Stimulated activated CD8-positive, alpha-beta memory T cell treated with anti-CD3 and anti-CD28 coated beads, Interleukin-15, amount 100 ng/mL, for 48 hours (primary cell): ENCODE measurements around the gene KLF6.

Experiments
- DNase-seq, 2 donors: peaks; one replicate each; pipeline ENCODE4 v3.0.0-alpha.2; 2020; ENCODE audit warnings: low read depth in 2 of 2

KLF6 gene

DNA sequence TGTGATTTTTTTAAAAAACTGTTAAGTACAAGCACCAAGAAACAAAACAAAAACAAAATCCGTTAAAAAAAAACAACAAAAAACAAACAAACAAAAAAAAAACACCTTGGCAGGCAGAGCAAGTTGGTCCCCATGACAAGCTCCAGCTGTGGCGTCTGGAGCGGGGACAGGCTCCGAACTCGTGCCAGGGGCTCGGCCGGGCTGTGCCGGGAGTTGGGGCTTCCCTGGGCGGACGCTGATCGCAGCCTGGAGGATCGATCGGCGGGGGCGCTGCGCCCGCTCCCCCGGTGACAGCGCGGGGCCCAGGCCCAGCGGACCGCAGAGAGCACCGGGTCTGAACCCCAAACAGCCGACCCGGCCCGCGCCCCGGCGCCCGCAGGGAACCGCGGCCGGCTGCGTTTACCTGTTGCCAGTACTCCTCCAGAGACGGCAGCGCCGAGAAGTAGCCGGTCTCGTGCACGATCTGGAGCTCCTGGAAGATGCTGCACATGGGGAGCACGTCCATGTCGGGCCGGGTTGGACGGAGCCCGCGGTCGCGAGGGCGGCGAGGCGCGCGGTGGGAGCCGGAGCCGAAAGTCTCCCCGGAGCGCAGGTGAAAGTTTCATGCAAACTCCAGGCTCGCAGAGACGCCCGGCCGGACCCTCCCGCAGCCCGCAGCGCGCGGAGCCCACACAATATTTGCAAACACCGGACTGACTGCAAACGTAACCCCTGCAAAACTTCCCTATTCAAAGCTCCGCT is at the start of gene KLF6:
Gene KLF6, minus strand, starts transcription at position 700 of the 741 bp plus-strand sequence. Its CDS starts 195 bp downstream, at position 505.
- DNase-seq: no peak

DNA sequence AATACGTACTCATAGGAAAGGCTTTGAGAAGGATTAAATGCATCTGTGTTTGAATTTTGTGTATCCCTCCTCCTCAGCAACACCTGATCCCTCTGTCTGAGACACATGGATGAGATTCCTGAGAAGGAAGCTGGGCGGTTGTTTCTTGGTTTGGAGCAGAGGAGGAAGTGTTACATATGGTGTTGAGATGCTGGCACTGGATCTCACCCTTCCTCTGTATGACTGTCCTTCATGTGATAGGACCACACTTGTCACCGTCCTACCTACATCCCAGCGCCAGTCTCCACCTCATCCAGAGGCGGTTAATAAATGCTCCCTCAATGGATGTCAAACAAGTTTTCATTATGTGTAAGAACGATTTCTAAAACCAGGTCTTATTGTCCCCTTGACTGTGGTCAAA is 49.4 kb upstream of the KLF6 start:
- no peak for DNase-seq

DNA sequence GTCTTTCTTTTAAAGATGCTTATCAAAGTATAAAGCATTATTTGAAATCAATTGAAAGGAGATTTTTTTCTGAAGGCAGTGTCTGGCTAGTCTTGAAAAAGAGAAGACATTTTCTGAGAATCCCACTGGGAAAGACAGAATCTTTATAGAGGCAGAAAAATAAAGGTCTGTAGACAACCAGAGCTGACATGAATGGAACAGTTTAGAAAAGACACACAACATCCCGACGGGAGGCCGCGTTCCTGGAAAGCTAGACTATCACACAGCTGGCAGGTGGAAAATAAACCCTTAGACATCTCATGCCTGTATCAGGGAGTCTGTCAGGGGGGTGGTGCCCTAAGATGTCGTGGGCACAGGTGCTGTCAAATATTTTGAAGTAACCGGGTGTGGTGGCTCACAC is 48.0 kb upstream of the KLF6 start:
- DNase-seq: no peak

DNA sequence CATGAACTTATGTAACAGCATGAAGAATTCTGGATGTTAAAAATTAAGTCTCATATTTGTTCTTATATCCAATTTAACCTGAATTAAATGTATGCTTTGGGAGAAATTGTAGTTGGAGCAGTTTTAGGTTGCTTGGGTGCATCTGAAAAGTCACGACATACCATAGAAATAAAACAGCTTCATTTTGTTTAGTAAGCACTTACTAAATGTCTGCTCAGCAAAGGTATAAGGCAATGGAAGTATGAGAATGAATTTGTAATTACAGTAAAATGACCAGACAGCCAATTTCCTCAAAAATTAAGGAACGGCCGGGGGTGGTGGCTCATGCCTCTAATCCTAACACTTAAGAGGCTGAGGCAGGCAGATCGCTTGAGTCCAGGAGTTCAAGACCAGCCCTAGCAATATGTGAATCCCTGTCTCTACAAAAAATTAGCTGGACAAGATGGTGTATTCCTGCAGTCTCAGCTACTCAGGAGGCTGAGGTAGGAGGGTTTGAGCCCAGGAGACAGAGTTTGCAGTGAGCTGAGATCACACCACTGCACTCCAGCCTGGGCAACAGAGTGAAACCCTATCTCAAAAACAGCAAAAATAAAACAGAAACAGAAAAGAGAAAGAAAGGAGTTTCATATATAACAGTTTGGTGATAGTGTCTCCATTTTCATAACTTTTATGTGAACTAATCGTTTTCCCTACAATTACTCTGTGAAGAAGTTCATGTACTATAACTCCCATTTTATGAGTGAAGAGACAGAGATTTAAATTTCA is 47.2 kb upstream of the KLF6 start:
- DNase-seq: no peak

DNA sequence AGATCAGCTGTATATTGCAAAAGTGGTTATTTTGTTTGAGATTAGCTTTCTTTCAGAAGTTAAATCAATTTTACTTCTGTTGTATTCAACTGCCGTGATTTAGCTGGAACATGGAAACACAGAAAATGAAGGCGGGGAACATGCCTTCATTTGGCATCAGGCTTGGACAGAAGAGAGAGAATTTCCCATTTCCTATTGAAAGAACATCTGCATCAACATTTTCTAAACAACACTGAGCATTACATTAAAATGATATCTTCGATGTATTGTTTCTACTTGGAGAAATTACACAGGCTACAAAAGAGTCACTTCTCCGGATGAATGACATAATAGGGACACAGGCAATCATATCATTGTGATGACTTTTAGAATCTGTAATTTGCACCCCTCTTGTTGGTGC is 46.6 kb upstream of the KLF6 start:
- DNase-seq: no peak

DNA sequence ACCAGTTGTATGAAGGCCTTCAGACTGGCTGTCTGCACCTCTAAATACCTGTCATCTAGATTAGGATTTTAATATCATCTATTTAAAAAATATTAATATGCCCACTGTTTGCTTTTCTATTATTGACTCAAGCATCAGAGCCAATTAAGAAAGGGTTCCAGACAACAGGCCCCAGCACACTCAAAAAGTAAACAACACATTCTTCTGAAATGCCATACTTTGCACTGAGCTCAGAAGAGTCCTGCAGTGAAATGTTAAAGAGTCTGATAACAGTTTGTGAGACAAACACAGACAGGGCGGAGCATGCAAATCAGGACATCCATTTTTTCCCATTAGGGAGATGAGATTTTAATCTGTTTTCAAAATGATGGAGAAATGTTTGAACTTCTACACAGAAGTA is 45.9 kb upstream of the KLF6 start:
- DNase-seq: no peak

DNA sequence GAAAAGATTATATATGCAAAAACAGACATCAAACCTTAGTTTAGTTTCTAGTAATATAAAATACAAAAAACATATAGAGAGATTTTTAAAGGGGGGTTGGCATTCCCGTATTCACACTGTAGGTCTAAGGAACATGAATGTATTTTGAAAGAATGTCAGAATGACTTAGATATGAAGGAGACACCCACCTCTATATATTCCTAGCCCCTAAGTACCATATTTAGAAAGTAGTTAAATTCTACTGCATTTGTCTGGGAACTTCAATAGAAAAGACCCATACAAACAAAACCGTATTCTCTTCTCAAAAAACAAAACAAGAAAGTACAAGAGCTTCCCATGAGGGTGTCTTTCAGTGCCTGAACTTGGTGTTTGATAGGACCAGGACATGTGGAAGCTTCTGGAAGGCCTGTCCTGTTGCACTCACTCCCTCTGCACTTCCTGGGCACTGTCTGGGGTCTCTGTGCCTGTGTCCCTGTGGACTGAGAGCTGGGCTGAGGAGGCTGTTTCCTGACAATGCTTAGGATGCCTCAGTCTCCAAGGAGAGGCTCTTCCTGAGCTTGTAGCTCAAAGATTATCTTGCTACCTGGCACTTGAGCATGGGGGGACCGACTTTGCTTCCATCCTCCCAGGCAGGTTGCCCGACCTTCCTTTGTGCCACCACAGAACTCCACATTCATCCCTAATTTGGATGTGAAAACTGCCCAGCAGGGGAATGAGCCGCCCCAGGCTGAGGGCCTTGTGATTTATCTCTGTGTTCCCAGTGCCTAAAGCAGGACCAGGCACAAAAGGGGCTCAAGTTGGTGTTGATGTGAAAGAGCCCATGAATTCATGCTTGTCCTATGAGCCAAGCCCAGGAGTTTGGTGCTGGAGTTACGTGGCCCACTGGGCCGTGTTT is 44.4 kb upstream of the KLF6 start:
- DNase-seq: no peak

DNA sequence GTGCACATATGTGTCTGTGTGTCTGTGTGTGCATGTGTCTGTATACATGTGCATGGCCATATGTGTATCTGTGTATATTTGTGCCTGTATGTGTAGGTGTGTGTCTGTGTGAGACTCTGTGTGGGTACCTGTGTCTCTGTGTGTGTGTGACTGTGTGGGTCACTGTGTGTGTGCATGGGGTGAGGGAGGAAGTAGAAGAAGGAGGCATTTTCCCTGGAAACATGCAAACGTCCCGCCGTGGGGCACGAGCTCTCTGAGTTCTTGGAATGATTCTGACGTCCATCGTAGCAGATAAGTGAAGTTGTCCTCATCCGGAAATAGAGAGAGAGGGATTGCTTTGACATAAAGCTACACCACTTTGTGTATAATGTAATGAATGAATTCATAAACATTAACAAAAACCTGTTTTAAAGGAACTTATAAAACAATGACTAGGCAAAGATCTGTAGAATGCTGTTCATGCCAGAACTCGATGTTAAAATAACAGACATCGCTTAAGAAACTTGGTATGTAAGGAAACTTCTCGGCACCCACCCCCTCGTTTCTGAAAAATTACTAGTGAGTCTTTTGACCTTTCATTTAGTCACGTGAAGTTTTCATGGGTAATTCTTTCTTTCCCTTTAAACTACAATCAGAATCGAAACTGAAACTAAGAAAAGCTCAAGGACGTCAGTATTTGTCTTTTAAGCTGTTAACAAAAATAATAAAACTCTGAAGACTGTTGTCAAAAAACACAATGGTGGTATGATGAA is 43.6 kb upstream of the KLF6 start:
- no peak for DNase-seq

DNA sequence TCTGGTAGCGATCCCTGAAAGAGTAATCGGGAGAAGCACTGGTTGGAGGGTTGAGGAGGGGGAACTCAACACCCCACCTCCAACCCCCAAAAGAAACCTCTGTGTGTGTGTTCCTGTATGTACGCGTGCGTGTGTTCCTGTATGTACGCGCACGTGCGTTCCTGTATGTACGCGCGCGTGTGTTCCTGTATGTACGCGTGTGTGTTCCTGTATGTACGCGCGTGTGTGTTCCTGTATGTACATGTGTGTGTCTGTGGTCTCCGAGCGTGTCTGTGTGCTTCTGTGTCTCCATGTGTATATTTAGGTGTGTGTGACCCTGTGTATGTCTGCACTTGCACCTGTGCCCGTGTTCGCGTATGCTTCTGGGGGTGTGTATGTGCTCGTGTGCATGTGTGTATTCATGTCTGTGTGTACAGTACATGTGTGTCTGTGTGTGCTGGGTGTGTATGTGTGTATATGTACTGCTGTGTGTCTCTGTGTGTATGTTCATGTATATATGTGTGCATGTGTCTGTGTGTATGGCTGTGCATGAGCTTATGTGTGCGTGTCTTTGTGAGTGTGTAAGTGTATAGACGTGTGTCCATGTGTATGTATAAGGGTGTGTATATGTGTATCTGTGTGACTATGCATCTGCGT is 42.9 kb upstream of the KLF6 start:
- no peak for DNase-seq

DNA sequence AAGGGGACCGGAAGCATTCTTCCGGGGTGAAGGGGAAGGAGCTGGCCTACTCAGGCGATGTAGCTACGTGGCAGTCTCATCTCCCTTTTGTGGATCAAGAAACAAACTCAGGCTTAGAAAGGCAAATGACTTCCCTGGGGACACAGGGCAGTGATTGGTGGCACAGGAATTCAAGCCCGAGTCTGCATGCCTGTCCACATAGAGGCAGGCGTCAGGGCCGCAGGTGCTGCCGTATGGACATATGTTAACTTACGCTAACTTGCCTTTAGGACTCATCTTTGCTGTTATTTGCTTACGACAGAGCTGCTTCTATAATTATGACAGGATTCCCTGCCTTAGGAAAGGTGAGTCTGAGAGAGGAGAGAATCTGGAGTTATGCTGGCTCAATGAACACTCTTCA is 42.3 kb upstream of the KLF6 start:
- no peak for DNase-seq

DNA sequence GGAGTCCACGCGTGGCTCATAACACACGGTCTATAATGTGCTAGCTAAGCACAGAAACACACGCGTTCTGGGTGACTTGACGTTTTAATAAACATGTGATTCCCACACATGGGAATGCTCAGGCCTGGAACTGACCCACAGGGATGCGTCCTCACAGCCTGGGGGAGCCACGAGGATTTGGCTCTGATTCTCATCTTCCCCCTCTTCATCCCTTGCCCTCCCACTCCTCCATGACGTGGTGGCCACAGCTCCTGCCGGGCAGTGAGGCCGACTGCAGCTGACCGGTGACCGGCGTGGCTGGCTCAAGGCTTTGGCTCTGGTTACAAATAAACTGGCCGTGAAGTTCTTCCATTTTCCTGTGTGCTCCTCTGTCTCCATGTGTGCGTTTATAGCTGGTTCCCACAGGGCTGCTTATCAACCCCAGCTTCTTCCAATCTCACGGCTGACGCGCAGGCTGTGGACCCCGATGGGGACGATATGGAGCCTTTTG is 40.9 kb upstream of the KLF6 start:
- no peak for DNase-seq

DNA sequence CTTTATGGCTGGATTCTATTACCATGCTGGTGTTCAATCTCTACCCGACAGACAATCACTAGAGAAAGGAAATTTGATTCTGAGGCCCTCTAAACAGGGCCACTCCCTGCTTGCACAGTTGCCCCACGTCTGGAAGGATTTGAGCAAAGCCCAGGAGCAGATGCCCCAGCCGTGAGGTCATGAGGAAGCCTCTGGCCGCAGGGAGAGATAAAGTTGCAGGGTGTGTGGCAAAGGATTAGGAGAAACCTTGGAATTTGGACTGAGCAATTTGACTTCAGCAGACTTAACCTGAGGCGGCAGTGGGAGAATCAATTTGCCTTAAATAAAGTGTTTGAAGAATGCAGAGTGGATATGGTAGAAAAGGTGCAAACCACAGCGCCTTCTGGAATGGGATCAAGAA is 40.2 kb upstream of the KLF6 start:
- DNase-seq: no peak

DNA sequence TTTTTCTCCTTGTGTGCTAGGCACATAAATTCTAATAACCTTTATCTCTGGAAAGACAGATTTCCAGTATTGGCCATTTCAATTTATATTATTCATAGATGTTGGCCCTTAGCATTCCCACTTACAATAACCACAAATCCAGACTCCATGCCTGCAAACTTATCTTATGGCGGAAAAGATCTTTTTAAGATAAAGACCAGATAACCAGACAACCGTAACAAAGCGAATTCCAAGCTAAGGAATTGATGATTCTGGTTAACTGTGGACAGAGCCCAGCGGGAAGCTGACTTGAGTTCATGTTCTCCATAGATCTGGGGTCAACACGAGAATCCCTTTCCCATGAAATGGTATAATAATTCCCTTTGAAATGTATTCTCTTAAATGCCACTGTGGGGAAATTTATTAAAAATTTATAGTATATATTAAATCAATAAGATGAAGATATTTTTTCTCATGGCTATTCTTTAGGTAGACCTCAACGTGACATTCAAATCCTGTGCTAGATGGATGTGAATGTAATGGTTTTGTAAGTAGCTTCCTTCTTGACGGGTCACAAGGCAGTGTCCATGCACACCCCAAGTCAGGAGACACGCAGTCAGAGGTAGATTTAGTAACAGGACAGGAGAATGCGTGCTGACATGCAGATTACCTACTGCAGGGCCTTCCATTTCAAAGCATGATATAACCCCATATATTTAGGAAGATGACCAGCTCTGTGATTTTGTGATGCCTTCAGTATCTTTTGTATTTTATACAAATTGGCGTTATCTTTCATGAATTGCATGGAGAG is 37.7 kb upstream of the KLF6 start:
- DNase-seq: no peak

DNA sequence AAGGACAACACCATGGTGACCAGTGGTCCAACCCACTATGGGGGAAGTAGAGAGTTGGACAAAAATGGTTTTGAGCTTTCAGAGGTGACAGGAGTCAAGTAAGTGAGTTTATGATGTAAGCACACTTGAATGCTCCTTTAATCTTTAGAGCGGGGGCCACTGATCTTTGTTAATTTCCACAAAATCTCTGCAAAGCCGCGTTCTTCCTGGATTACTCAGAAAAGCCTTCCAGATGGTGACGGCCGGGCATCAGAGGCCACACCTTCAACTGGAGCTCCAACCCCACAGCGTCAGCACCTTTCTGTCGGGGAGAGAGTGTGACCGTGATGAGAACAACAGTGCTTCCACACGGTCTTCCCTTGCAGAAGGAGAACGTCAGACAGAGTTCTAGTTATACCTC is 35.2 kb upstream of the KLF6 start:
- DNase-seq: no peak

DNA sequence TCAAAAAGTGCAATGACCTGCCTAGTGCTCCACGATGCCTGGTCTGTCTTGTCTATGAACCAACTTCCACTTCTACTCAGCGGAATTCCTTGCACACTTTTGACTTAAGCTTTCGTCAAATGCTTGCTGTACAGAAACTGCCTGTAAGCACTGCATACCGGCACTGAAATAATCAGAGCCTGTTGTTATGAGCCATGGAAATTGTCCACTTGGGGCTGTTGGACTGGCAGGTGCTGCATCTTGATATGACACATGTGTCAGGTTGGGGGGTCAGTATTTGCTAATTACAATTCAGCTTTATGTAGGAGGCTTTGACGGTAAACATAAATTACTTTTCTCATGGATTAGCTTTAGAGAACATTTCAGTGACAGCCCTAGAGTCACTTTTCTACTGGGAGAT is 32.0 kb upstream of the KLF6 start:
- DNase-seq: no peak

DNA sequence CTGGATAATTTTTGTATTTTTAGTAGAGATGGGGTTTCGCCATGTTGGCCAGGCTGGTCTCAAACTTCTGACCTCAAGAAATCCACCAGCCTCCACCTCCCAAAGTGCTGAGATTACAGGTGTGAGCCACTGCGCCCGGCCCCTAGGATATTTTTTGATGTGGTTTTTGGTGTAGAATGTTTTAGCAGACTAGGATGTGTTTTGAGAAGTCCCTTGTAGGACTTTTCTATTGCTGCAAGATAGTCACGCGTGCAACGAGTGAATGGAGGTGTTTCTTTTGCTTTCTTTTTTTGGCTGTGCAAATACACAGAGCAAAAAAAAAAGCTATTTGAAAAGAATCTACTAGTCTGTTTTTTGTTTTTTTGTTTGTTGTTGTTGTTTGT is 29.8 kb upstream of the KLF6 start:
- no peak for DNase-seq

DNA sequence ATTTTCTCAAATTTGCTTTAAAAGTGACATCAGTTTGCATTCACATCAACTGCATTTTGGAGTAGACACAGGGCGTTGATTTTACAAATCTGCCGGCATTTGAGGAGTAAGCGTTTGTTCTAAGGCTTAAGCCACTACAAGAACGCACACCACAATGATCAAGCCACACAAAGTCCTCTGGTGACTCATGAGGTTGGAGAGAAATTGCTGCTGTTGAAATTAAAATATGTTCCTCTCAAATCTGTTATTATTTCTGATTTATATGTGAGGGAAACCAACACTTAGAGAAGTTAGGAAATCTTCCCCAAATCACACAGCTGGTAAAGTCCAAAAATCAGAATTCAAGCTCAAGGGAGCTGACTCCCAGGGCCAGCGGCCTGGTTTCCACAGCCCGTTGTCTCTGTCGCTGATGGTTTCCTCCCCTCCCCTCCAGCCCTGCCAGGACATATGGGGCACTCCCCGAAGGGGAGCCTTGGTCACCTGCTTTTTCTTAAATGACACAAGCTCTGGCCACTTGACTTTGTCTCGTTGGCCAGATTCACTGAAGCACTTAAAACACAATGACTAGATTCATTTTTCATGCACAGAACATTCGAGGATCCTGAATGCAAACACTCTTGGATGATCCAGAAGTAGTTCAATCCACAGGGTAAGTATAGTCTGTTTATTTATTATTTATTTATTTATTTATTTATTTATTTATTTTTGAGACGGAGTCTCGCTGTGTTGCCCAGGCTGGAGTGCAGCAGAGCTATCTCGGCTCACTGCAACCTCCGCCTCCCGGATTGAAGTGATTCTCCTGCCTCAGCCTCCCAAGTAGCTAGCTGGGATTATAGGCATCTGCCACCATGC is 29.2 kb upstream of the KLF6 start:
- no peak for DNase-seq

DNA sequence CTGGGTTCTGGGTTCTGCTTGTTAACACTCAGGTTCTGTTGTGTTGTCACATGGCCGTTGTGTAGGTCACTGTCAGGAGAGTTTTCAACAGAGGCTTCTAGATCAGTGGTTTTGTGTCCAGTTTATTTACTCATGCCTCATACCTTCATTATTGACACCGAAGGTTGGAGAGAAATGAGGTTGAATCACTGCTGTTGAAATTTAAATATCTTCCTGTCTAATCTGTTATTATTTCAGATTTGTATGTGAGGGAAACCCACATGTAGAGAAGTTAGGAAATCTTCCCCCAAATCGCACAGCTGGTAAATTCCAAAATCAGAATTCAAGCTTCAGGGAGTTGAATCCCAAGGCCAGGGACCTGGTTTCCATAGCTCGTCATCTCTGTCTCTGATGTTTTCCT is 28.3 kb upstream of the KLF6 start:
- DNase-seq: no peak

DNA sequence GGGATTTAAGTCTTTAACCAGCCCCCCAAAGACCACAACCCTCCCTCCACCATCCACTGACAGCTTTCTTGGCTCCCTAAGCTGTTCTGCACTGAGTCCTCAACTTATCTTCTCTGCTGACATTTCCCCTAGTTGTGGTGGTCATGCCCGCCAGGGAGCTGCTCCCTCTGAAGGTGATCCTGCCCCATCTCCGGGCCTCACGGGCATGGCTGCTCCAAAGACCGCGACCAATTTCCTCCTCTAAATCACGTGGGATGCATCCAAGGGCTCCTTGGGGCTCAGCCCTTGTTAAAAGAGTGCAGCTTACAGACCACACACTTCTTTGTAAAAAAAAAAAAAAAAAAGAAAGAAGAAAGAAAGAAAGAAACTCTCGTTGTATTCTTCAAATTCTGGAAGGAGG is 27.1 kb upstream of the KLF6 start:
- no peak for DNase-seq
